ENCODE data around the gene SMC5. TPM values are rescaled to one million over a fixed set of nuclear protein-coding genes. Genes with fewer than 3 reads are reported as not detected.

The SMC5 gene
- total and polyA plus RNA-seq, 2 of the 13 experiments (the other 11 are each of a cell fraction or from before 2014, with no cell fraction given), result 7.2 to 26.7 TPM

DNA sequence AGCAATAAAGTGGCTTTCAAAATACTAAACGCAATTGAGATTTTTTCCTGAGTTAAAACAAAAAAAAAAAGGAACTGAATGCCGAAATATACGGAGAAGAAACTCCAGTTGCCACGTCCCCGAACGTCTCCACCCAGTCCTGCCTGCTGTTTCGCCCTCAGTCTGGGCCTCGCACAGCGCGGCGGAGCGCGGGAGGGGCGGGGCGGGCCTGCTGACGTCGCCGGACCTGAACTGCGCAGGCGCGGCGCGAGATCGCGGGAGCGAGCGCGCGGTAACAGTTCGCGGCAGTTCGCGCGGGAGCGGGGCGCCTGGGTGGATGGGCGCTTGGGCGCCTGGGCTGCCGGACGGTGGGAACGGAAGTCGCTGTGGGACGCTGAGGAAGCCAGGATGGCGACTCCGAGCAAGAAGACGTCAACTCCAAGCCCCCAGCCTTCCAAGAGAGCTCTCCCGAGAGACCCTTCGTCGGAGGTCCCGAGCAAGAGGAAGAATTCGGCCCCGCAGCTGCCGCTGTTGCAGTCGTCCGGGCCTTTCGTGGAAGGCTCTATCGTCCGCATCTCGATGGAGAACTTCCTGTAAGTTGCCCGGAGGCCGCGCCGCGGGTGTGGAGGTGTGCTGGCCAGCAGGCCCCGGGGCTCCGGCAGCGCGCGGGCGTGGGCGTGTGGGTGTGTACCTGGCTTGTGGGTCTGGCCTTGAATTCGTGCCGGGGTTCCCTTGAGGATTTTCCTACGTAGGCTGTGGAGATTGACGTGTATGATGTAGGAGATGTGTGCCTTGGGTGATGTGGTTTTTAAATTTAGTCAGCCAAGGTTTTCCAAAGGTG, at the start of gene SMC5 (continued):
- TF ChIP-seq, protein P1, sequence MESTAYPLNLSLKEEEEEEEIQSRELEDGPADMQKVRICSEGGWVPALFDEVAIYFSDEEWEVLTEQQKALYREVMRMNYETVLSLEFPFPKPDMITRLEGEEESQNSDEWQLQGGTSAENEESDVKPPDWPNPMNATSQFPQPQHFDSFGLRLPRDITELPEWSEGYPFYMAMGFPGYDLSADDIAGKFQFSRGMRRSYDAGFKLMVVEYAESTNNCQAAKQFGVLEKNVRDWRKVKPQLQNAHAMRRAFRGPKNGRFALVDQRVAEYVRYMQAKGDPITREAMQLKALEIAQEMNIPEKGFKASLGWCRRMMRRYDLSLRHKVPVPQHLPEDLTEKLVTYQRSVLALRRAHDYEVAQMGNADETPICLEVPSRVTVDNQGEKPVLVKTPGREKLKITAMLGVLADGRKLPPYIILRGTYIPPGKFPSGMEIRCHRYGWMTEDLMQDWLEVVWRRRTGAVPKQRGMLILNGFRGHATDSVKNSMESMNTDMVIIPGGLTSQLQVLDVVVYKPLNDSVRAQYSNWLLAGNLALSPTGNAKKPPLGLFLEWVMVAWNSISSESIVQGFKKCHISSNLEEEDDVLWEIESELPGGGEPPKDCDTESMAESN (CRISPR knock-in tag; conservative IDR thresholded peaks at IDR 0.05), result peak; percentile 78
- peak; percentile 62; the same call in 1 of the 2 replicates for TF ChIP-seq JUND (CRISPR knock-in tag; IDR thresholded peaks at IDR 0.05)
- peak; percentile 14; the same call in 1 of the 2 replicates for TF ChIP-seq ZNF564 (CRISPR knock-in tag; IDR thresholded peaks at IDR 0.05)
- TF ChIP-seq, protein P2, sequence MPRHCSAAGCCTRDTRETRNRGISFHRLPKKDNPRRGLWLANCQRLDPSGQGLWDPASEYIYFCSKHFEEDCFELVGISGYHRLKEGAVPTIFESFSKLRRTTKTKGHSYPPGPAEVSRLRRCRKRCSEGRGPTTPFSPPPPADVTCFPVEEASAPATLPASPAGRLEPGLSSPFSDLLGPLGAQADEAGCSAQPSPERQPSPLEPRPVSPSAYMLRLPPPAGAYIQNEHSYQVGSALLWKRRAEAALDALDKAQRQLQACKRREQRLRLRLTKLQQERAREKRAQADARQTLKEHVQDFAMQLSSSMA (CRISPR knock-in tag; IDR thresholded peaks at IDR 0.05), result no peak
- TF ChIP-seq ZNF772 (CRISPR knock-in tag; IDR thresholded peaks at IDR 0.05), result peak; percentile 79; the same call in 1 of the 2 replicates
- TF ChIP-seq, protein P3, sequence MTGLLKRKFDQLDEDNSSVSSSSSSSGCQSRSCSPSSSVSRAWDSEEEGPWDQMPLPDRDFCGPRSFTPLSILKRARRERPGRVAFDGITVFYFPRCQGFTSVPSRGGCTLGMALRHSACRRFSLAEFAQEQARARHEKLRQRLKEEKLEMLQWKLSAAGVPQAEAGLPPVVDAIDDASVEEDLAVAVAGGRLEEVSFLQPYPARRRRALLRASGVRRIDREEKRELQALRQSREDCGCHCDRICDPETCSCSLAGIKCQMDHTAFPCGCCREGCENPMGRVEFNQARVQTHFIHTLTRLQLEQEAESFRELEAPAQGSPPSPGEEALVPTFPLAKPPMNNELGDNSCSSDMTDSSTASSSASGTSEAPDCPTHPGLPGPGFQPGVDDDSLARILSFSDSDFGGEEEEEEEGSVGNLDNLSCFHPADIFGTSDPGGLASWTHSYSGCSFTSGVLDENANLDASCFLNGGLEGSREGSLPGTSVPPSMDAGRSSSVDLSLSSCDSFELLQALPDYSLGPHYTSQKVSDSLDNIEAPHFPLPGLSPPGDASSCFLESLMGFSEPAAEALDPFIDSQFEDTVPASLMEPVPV (CRISPR knock-in tag; IDR thresholded peaks at IDR 0.05), result peak; percentile 87
- TF ChIP-seq TRIM24 (CRISPR knock-in tag; IDR thresholded peaks at IDR 0.05), result no peak
- no peak for TF ChIP-seq KDM6A (CRISPR knock-in tag; IDR thresholded peaks at IDR 0.05; ENCODE audit: low read depth)
- no peak for TF ChIP-seq NPAS2 (CRISPR knock-in tag; IDR thresholded peaks at IDR 0.05; ENCODE audit: borderline replicate concordance)
- no peak for TF ChIP-seq NFYB (CRISPR knock-in tag; IDR thresholded peaks at IDR 0.05)
- peak; percentile 72; the same call in 1 of the 2 replicates for TF ChIP-seq NAIF1 (CRISPR knock-in tag; IDR thresholded peaks at IDR 0.05; ENCODE audit: borderline replicate concordance)
- peak; percentile 46; the same call in 1 of the 2 replicates for TF ChIP-seq ZNF124 (CRISPR knock-in tag; IDR thresholded peaks at IDR 0.05)
- TF ChIP-seq, protein P4, sequence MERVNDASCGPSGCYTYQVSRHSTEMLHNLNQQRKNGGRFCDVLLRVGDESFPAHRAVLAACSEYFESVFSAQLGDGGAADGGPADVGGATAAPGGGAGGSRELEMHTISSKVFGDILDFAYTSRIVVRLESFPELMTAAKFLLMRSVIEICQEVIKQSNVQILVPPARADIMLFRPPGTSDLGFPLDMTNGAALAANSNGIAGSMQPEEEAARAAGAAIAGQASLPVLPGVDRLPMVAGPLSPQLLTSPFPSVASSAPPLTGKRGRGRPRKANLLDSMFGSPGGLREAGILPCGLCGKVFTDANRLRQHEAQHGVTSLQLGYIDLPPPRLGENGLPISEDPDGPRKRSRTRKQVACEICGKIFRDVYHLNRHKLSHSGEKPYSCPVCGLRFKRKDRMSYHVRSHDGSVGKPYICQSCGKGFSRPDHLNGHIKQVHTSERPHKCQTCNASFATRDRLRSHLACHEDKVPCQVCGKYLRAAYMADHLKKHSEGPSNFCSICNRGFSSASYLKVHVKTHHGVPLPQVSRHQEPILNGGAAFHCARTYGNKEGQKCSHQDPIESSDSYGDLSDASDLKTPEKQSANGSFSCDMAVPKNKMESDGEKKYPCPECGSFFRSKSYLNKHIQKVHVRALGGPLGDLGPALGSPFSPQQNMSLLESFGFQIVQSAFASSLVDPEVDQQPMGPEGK (CRISPR knock-in tag; IDR thresholded peaks at IDR 0.05), result peak; percentile 60; the same call in 1 of the 2 replicates
- peak; percentile 94 for TF ChIP-seq EEA1 (CRISPR knock-in tag; IDR thresholded peaks at IDR 0.05; ENCODE audit: borderline replicate concordance)
- peak; percentile 89 for TF ChIP-seq KLF6 (CRISPR knock-in tag; IDR thresholded peaks at IDR 0.05)
- 0 out of 2 replicates have a peak, but pooled peaks have one; percentile 22 for TF ChIP-seq ZNF256 (CRISPR knock-in tag; conservative IDR thresholded peaks at IDR 0.05)
- peak; percentile 35 for TF ChIP-seq YEATS2 (CRISPR knock-in tag; IDR thresholded peaks at IDR 0.05; ENCODE audit: borderline replicate concordance)
- TF ChIP-seq SYNCRIP (IDR thresholded peaks at IDR 0.05; ENCODE audit: insufficient read depth, low read depth, low read length), result no peak
- TF ChIP-seq, protein P5, sequence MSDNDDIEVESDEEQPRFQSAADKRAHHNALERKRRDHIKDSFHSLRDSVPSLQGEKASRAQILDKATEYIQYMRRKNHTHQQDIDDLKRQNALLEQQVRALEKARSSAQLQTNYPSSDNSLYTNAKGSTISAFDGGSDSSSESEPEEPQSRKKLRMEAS (IDR thresholded peaks at IDR 0.05), result peak; percentile 34
- TF ChIP-seq JDP2 (CRISPR knock-in tag; IDR thresholded peaks at IDR 0.05; ENCODE audit: borderline replicate concordance), result no peak; the same call in 1 of the 2 replicates
- peak; percentile 17; the same call in 1 of the 2 replicates for TF ChIP-seq GATAD2A (CRISPR knock-in tag; IDR thresholded peaks at IDR 0.05)
- TF ChIP-seq HDAC2 (CRISPR knock-in tag; IDR thresholded peaks at IDR 0.05), result peak; percentile 47

All from HepG2 (cell line).